ENCODE results near the gene TMEM54.

TMEM54 gene

GRCh38 chr1:32946413-32946812 lies 45.2 kb upstream of the TMEM54 start:
- in situ Hi-C loops (cut with HindIII; ENCODE audit: low pct_ligation_motif_present, low sequenced_read_pairs), result no loop called here
- Histone ChIP-seq H3K27ac (no peak overlapping the region), H3K27me3 (replicated peaks) (no peaks in the 10 kb centered on the region), H3K4me3 (ENCODE audit: low read depth, low read length) (no peak overlapping the region), H3K36me3 (replicated peaks) (peaks cover 45% of the 10 kb centered on the region)
- DNase-seq, result no peak
- no peak for TF ChIP-seq CTCF (IDR thresholded peaks at IDR 0.05; ENCODE audit: low read depth, low read length, missing control alignments)

- Histone ChIP-seq H3K27ac (no peak overlapping the region), H3K27me3 (replicated peaks) (no peaks in the 10 kb centered on the region), H3K4me3 (ENCODE audit: low read depth, low read length) (no peak overlapping the region), H3K36me3 (replicated peaks) (peaks cover 45% of the 10 kb centered on the region)
- no peak for DNase-seq
- TF ChIP-seq CTCF (IDR thresholded peaks at IDR 0.05; ENCODE audit: low read depth, low read length, missing control alignments), result no peak
- in situ Hi-C loops (cut with HindIII; ENCODE audit: low pct_ligation_motif_present, low sequenced_read_pairs), result no loop called here
These were observed 43.0 kb upstream of the TMEM54 start for GRCh38 chr1:32944180-32944579.

GRCh38 chr1:32939655-32940371 lies 38.6 kb upstream of the TMEM54 start:
- H3K36me3 ChIP-seq (replicated peaks), result peaks cover 38% of the 10 kb centered on the region
- peak overlapping the region; percentile 51 for H3K27ac ChIP-seq
- in situ Hi-C loops (cut with HindIII; ENCODE audit: low pct_ligation_motif_present, low sequenced_read_pairs), result no loop called here

GRCh38 chr1:32937061-32937460 lies 35.9 kb upstream of the TMEM54 start:
- in situ Hi-C loops (cut with HindIII; ENCODE audit: low pct_ligation_motif_present, low sequenced_read_pairs), result no loop called here
- TF ChIP-seq CTCF (IDR thresholded peaks at IDR 0.05; ENCODE audit: low read depth, low read length, missing control alignments), result no peak
- Histone ChIP-seq H3K4me3 (ENCODE audit: low read depth, low read length) (no peak overlapping the region), H3K36me3 (replicated peaks) (peaks cover 24% of the 10 kb centered on the region), H3K27ac (no peak overlapping the region), H3K27me3 (replicated peaks) (no peaks in the 10 kb centered on the region)
- no peak for DNase-seq

More at GRCh38 chr1:32939655-32940371, 38.6 kb upstream of the TMEM54 start:
- no peak for TF ChIP-seq CTCF (IDR thresholded peaks at IDR 0.05; ENCODE audit: low read depth, low read length, missing control alignments)
- DNase-seq, result peak; percentile 91
- Histone ChIP-seq H3K27me3 (replicated peaks) (no peaks in the 10 kb centered on the region), H3K4me3 (ENCODE audit: low read depth, low read length) (no peak overlapping the region)

- in situ Hi-C loops (cut with HindIII; ENCODE audit: low pct_ligation_motif_present, low sequenced_read_pairs), result no loop called here
- Histone ChIP-seq H3K27me3 (replicated peaks) (no peaks in the 10 kb centered on the region), H3K36me3 (replicated peaks) (peaks cover 21% of the 10 kb centered on the region), H3K4me3 (ENCODE audit: low read depth, low read length) (no peak overlapping the region), H3K27ac (no peak overlapping the region)
- no peak for TF ChIP-seq CTCF (IDR thresholded peaks at IDR 0.05; ENCODE audit: low read depth, low read length, missing control alignments)
- DNase-seq, result no peak
These were observed 33.3 kb upstream of the TMEM54 start for GRCh38 chr1:32934535-32934934.
